ENCODE data around the gene TAS2R1.

DNA sequence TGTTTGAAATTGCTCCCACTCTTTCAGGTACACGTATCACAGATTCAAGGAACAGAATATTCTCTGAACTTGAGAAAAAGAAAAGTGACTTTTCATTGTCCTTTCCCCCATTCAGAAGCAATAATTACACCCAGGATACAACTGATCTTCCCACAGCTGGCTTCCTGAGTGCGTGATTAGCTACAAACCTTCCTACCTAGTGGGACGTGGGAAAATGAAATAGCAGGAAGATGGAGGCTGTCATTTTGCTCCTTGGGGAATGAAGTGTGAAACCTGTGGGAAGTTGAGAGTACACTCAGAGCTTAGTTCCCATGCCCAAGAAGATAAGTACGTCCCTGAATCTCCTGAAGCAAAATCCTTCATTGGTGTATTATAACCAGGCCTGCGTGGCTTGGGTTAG lies 2.6 kb downstream of the TAS2R1 start:
- TF ChIP-seq, protein P1, sequence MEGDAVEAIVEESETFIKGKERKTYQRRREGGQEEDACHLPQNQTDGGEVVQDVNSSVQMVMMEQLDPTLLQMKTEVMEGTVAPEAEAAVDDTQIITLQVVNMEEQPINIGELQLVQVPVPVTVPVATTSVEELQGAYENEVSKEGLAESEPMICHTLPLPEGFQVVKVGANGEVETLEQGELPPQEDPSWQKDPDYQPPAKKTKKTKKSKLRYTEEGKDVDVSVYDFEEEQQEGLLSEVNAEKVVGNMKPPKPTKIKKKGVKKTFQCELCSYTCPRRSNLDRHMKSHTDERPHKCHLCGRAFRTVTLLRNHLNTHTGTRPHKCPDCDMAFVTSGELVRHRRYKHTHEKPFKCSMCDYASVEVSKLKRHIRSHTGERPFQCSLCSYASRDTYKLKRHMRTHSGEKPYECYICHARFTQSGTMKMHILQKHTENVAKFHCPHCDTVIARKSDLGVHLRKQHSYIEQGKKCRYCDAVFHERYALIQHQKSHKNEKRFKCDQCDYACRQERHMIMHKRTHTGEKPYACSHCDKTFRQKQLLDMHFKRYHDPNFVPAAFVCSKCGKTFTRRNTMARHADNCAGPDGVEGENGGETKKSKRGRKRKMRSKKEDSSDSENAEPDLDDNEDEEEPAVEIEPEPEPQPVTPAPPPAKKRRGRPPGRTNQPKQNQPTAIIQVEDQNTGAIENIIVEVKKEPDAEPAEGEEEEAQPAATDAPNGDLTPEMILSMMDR (conservative IDR thresholded peaks at IDR 0.05) = no peak
- no peak for TF ChIP-seq ZFX (IDR thresholded peaks at IDR 0.05)

All from C4-2B (cell line).